ENCODE results near the gene BRINP1.

BRINP1 gene

DNA sequence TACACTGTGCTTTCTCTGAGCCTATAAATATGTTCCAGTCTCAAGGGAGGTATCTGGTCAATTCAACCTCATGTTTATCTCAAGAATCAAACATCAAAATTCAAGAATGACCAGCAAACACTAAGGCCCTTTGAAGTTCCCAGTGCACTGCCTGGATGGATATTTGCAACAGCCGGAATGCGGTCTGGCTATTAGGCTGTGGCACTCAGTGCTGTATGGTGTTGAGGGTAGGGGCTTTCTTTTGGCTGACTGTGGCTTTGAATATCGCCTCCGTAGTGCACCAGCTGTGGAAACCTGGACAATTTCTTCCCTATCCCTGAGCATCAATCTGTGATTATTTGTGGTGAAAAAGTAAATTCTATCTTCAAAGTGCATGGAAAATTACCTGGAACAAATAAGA lies 220.4 kb downstream of the BRINP1 start:
- no peak for DNase-seq (ENCODE audit: low read depth in 1 of 2, low spot score in 1 of 2)

DNA sequence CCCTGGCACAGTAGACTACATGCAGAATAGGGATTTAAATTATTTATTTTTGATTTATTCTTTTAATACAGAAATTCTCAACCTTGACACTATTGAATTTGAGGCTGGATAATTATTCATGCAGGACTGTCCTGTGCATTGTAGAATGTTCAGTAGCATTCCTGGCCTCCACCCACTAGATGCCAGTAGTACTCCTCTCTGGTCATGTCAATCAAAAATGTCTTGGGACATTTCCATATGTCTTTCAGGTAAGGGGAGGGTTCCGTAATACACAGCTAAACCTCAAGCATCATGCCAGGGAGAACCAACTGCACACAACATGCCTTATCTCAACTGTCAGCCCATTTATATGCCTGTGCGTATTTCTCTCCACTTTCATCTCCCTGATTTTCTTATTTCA lies 231.8 kb downstream of the BRINP1 start:
- DNase-seq (ENCODE audit: low read depth in 1 of 2, low spot score in 1 of 2): no peak

DNA sequence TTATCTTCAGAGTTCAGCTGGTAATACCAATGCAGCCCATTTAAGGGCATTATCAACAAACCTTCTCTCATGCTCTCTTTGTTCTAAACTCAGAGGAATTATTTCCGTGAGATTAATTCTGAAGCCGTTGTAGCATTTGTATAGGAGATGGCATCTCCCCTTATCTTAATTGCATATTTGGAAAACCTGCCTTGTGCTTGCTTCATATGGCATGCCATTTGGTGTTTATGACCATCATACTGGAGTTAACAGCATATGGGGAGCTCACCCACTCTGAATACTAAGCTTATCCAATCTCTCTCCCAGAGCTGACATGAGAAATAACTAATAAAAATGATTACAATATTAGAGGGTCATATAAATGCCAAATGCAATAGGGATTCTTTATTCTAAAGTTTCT lies 243.2 kb downstream of the BRINP1 start:
- DNase-seq (ENCODE audit: low read depth in 1 of 2, low spot score in 1 of 2): no peak

DNA sequence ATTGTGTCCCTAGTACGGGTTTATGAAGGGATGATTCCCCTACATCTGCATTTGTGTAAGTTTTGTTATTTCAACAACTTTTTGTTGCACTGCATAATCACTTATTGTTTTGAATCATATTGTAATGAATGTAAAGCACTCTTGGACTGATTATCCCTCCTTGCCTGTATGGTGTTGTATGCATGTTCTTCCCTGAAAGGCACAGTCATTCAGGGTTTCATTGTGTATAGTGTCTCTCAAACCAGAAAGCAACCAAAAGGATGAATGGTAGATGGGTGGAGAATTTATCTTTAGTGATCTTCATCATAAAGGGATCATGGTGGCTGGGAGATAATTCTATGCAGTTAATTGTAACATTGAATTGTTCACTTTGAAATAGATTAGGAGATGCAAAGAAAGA lies 247.3 kb downstream of the BRINP1 start:
- DNase-seq (ENCODE audit: low read depth in 1 of 2, low spot score in 1 of 2): no peak

DNA sequence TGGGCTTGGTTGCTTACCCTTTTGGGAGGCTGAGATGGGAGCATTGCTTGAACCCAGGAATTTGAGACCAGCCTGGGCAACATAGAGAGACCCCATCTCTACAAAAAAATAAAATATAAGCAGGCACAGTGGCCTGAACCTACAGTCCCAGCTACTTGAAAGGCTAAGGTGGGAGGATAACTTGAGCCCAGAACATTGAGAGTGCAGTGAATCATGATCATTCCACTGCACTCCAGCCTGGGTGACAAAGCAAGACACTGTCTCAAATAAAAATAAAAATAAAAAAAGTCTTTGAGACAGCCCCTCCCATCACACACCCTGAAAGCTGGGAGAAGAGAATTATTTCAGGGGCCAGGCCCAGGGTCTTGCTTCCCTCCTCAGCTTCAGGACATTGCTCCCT lies 251.8 kb downstream of the BRINP1 start:
- DNase-seq (ENCODE audit: low read depth in 1 of 2, low spot score in 1 of 2): no peak
